ENCODE data around the gene STK36. TPM values are rescaled to one million over a fixed set of nuclear protein-coding genes. Genes with fewer than 3 reads are reported as not detected.
"Not testable (repeated sequence)": the region's sequence is repeated elsewhere in the genome, so short reads cannot be mapped to it uniquely, and the experiment has no call there.

The STK36 gene
- total RNA-seq, 2 donors from 2014 or later: 13.5 to 37.4 TPM

- H3K27me3 Mint-ChIP-seq; H3K4me3 Mint-ChIP-seq; H3K4me1 Mint-ChIP-seq (ENCODE audit: low read depth in 2 of 2); DNase-seq (ENCODE audit: low spot score); H3K9me3 Mint-ChIP-seq; ATAC-seq; H3K36me3 Mint-ChIP-seq; H3K27ac Mint-ChIP-seq: not testable (repeated sequence)
Observed at GRCh38 chr2:218687400-218688060, 15.6 kb downstream of the STK36 start.

GRCh38 chr2:218691234-218691633, 19.3 kb downstream of the STK36 start:
- no peaks in the 10 kb centered on the region for H3K36me3 Mint-ChIP-seq
- ATAC-seq: no peak
- H3K4me1 Mint-ChIP-seq (ENCODE audit: low read depth in 2 of 2): no peaks in the 10 kb centered on the region
- H3K9me3 Mint-ChIP-seq: no peaks in the 10 kb centered on the region
- DNase-seq (ENCODE audit: low spot score): no peak
- no peaks in the 10 kb centered on the region for H3K27me3 Mint-ChIP-seq
- no peak overlapping the region for H3K27ac Mint-ChIP-seq
- H3K4me3 Mint-ChIP-seq: no peak overlapping the region

GRCh38 chr2:218694405-218695145, 22.7 kb downstream of the STK36 start:
- no peak for ATAC-seq
- no peak overlapping the region for H3K4me3 Mint-ChIP-seq
- H3K36me3 Mint-ChIP-seq: no peaks in the 10 kb centered on the region
- no peaks in the 10 kb centered on the region for H3K27me3 Mint-ChIP-seq
- no peak overlapping the region for H3K27ac Mint-ChIP-seq
- H3K4me1 Mint-ChIP-seq (ENCODE audit: low read depth in 2 of 2): no peaks in the 10 kb centered on the region
- H3K9me3 Mint-ChIP-seq: no peaks in the 10 kb centered on the region
- no peak for DNase-seq (ENCODE audit: low spot score)

GRCh38 chr2:218698885-218699284, 27.0 kb downstream of the STK36 start:
- Mint-ChIP-seq H3K4me3 (no peak overlapping the region), H3K4me1 (ENCODE audit: low read depth in 2 of 2) (no peaks in the 10 kb centered on the region), H3K27ac (no peak overlapping the region), H3K9me3 (no peaks in the 10 kb centered on the region), H3K36me3 (no peaks in the 10 kb centered on the region), H3K27me3 (no peaks in the 10 kb centered on the region)
- peak in 1 of 2 donors; percentile 43 for ATAC-seq
- DNase-seq (ENCODE audit: low spot score): no peak

GRCh38 chr2:218701806-218702205, 29.9 kb downstream of the STK36 start:
- Mint-ChIP-seq H3K4me3 (no peak overlapping the region), H3K27ac (no peak overlapping the region), H3K36me3 (no peaks in the 10 kb centered on the region), H3K4me1 (ENCODE audit: low read depth in 2 of 2) (no peaks in the 10 kb centered on the region), H3K9me3 (no peaks in the 10 kb centered on the region), H3K27me3 (no peaks in the 10 kb centered on the region)
- ATAC-seq (no peak), DNase-seq (ENCODE audit: low spot score) (no peak)

- Mint-ChIP-seq H3K36me3 (no peaks in the 10 kb centered on the region), H3K4me3 (no peak overlapping the region), H3K27ac (no peak overlapping the region), H3K4me1 (ENCODE audit: low read depth in 2 of 2) (peaks cover 0 to 8% of the 10 kb centered on the region in 2 donors), H3K27me3 (peaks cover 0 to 3% of the 10 kb centered on the region in 2 donors), H3K9me3 (no peaks in the 10 kb centered on the region)
- DNase-seq (ENCODE audit: low spot score) (no peak), ATAC-seq (no peak)
Observed at GRCh38 chr2:218703341-218703740, 31.5 kb downstream of the STK36 start.

GRCh38 chr2:218708086-218708485, 36.2 kb downstream of the STK36 start:
- ATAC-seq (no peak), DNase-seq (ENCODE audit: low spot score) (no peak)
- H3K9me3 Mint-ChIP-seq: no peaks in the 10 kb centered on the region
- H3K4me1 Mint-ChIP-seq (ENCODE audit: low read depth in 2 of 2): peaks cover 10 to 20% of the 10 kb centered on the region in 2 donors
- H3K27ac Mint-ChIP-seq: no peak overlapping the region
- H3K27me3 Mint-ChIP-seq: peaks cover 0 to 3% of the 10 kb centered on the region in 2 donors
- H3K36me3 Mint-ChIP-seq: no peaks in the 10 kb centered on the region
- peak overlapping the region; percentile 24 for H3K4me3 Mint-ChIP-seq

- H3K4me1 Mint-ChIP-seq (ENCODE audit: low read depth in 2 of 2): peaks cover 15 to 29% of the 10 kb centered on the region in 2 donors
- no peak overlapping the region for H3K27ac Mint-ChIP-seq
- no peaks in the 10 kb centered on the region for H3K9me3 Mint-ChIP-seq
- H3K36me3 Mint-ChIP-seq: no peaks in the 10 kb centered on the region
- ATAC-seq (no peak), DNase-seq (ENCODE audit: low spot score) (no peak)
- H3K4me3 Mint-ChIP-seq: no peak overlapping the region
- peaks cover 0 to 3% of the 10 kb centered on the region in 2 donors for H3K27me3 Mint-ChIP-seq
Observed at GRCh38 chr2:218709908-218710307, 38.0 kb downstream of the STK36 start.

GRCh38 chr2:218710334-218710686, 38.4 kb downstream of the STK36 start:
- H3K36me3 Mint-ChIP-seq: no peaks in the 10 kb centered on the region
- peak overlapping the region in 1 of 2 donors; percentile 78 for H3K27ac Mint-ChIP-seq
- ATAC-seq (no peak), DNase-seq (ENCODE audit: low spot score) (no peak)
- H3K4me3 Mint-ChIP-seq: peak overlapping the region; percentile 99
- H3K9me3 Mint-ChIP-seq: no peaks in the 10 kb centered on the region
- H3K27me3 Mint-ChIP-seq: peaks cover 0 to 3% of the 10 kb centered on the region in 2 donors
- peaks cover 15 to 29% of the 10 kb centered on the region in 2 donors for H3K4me1 Mint-ChIP-seq (ENCODE audit: low read depth in 2 of 2)

GRCh38 chr2:218710687-218711549, 39.0 kb downstream of the STK36 start, which contains the start of gene TTLL4:
TTLL4 (plus strand) TSS chr2:218710835; CDS start chr2:218737677, 26,842 bp downstream.
- Mint-ChIP-seq H3K9me3 (no peaks in the 10 kb centered on the region), H3K4me1 (ENCODE audit: low read depth in 2 of 2) (peaks cover 15 to 29% of the 10 kb centered on the region in 2 donors), H3K27ac (peak within 1 kb of the TSS; percentile 78 to 92), H3K4me3 (peak within 1 kb of the TSS; percentile 99), H3K36me3 (no peaks in the 10 kb centered on the region), H3K27me3 (peaks cover 0 to 3% of the 10 kb centered on the region in 2 donors)
- ATAC-seq: peak; percentile 99
- DNase-seq (ENCODE audit: low spot score): peak; percentile 99

GRCh38 chr2:218711550-218711929, 39.7 kb downstream of the STK36 start:
- H3K27me3 Mint-ChIP-seq: peaks cover 0 to 3% of the 10 kb centered on the region in 2 donors
- no peak for ATAC-seq
- H3K9me3 Mint-ChIP-seq: no peaks in the 10 kb centered on the region
- DNase-seq (ENCODE audit: low spot score): no peak
- H3K4me1 Mint-ChIP-seq (ENCODE audit: low read depth in 2 of 2): peaks cover 15 to 29% of the 10 kb centered on the region in 2 donors
- H3K4me3 Mint-ChIP-seq: peak overlapping the region; percentile 99
- H3K36me3 Mint-ChIP-seq: no peaks in the 10 kb centered on the region
- peak overlapping the region; percentile 78 to 92 for H3K27ac Mint-ChIP-seq

- Mint-ChIP-seq H3K4me3 (no peak overlapping the region), H3K36me3 (no peaks in the 10 kb centered on the region), H3K27me3 (no peaks in the 10 kb centered on the region), H3K9me3 (no peaks in the 10 kb centered on the region), H3K27ac (no peak overlapping the region), H3K4me1 (ENCODE audit: low read depth in 2 of 2) (peaks cover 19 to 21% of the 10 kb centered on the region in 2 donors)
- DNase-seq (ENCODE audit: low spot score): no peak
- ATAC-seq: no peak
Observed at GRCh38 chr2:218713922-218714321, 42.0 kb downstream of the STK36 start.

- DNase-seq (ENCODE audit: low spot score): no peak
- H3K4me3 Mint-ChIP-seq: no peak overlapping the region
- H3K27me3 Mint-ChIP-seq: no peaks in the 10 kb centered on the region
- H3K36me3 Mint-ChIP-seq: no peaks in the 10 kb centered on the region
- H3K4me1 Mint-ChIP-seq (ENCODE audit: low read depth in 2 of 2): peaks cover 24 to 26% of the 10 kb centered on the region in 2 donors
- H3K27ac Mint-ChIP-seq: no peak overlapping the region
- no peaks in the 10 kb centered on the region for H3K9me3 Mint-ChIP-seq
- no peak for ATAC-seq
Observed at GRCh38 chr2:218716070-218716469, 44.2 kb downstream of the STK36 start.

Measured in natural killer cell treated with Interleukin-12 subunit alpha and Interleukin-12 subunit beta and Interleukin-15 and Interleukin-18, amount 100 ng/mL, for 72 hours (primary cell).